NOMO-1 treated with DMSO at 0.1 percent for 48 hours (cell line): ENCODE data around the gene RTL10.

ENCODE experiments used
- DNase-seq: peaks from one replicate; lab custom pipeline; 2025; ENCODE audit not compliant: unreplicated experiment; lab: John Stamatoyannopoulos, UW

The RTL10 gene

DNA sequence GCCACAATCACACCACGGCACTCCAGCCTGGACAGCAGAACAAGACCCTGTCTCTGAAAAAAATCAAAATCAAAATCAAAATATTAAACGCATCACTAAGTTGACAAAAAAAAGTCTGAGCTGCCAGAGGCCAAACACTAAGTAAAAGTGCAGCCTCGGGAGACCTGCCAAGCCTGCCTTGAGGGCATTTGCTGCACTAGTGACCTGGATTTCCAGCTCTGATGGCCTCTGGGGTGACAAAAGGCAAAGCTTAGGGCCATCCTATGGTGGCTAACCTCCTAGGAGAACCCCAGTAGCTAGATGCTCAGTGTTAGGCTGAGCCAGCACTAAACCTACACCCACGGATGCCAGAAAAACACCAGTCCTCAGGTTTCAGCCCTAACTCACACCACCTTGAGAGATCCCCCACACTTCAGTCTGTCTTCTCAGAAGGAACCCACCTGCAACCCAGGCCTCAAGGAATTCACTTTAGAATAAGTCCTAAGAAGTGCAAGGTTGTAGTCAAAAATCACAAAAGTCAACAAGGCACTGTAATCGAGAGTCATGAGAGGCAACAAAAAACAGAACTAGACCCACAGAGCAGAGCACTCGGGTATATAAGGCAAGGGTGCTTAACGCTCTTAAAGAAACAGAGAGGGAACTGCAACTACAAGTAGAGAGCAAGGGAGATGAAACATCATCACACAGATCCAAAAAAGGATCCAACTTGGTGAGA is 28.6 kb downstream of the RTL10 start:
- DNase-seq: no peak

DNA sequence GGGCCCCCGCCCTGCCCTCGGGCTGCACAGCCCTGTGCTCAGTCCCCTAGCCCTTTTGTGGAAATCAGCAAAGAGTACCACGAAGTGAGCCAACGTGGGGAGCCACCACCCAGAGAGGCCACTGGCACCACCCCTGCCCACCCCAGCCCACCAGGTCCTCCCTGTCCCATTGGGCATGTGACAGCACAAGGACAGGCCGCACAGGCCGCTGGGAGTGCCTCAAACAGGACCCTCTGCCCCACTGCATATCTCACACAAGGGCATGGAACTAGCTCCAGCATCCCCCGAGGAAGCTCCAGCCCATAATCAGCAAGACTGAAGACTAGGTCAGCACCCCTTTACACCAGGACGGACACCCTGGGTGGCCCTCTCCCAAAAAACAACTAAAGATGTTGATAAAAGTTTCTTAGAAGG is 29.7 kb downstream of the RTL10 start:
- DNase-seq: no peak

DNA sequence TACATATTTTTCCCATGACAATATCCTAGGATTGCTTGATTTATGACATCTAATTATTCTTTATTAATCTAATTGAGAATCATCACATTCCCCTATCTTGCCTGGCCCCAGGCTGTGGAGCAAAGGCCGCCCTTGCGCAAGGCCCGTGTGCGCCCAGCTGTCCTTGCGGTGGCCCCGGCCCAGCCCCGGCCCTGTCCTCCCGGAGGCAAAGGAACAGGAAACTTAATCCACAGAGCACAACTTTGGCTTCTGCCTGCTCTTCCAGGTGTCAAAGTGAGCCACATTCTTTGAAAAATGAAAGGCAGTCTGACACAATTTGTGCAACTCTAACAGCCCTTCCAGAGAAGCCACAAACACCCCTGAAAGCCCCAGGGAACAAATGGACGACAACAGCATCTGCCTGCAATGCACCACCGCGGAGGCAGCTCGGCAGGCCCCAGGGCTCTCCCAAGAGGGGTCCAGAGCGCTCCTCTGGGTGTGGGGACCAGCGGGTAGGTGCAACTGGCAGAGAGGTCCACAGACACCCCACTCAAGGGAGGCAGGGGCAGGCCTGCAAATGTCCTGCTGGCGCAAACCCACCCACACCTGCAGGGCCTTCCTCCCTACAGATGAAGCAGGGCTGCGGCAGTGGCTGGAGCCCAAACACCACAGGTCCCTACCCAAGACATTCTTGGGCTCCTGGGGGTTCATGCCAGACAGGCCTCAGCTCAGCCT is 30.3 kb downstream of the RTL10 start:
- DNase-seq: peak; percentile 53

DNA sequence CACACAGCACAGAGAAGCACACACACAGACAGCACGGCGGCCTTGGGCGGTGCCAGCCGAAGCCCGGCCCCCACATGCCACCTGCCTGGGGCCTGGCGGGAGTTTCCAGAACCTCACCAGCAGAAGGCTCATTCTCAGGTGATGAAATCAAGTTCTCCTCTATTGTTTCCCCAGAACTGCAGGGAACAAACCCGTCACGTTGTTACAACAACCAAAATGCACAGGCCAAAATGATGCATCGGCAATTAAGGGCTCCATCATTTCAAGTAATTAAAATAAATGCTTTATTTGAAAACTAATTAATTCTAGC is 30.8 kb downstream of the RTL10 start:
- no peak for DNase-seq

DNA sequence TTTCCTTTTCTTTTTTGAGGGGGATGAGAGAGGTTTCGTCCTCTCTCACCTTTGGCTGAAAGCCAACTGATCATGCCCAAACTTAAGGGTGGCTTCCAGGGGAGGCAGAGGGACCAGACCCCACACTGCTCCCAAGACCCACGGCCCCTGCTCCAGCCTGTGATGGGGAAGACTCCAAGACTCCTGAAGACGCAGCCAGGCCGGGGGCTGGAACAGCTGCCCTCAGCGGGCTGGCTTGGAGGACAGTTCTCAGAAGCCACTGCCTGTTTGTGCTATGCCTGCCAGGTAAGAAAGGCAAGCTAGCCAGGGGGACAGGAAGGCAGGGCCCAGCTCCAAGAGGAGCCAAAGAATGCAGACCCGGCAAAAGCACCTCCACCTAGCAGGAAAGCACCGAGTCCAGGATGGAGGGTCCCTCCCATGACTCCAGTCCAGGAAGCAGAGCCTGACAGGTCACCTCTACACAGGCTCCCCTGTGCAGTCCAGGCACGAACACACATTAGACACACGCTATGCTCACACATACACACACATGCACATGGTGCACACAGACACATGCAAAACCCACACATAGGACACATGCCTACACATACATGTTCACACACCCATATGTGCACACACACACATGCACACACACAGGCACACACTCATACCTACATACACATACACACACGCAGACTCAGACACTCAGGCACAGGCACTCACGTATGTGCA is 31.3 kb downstream of the RTL10 start:
- no peak for DNase-seq

DNA sequence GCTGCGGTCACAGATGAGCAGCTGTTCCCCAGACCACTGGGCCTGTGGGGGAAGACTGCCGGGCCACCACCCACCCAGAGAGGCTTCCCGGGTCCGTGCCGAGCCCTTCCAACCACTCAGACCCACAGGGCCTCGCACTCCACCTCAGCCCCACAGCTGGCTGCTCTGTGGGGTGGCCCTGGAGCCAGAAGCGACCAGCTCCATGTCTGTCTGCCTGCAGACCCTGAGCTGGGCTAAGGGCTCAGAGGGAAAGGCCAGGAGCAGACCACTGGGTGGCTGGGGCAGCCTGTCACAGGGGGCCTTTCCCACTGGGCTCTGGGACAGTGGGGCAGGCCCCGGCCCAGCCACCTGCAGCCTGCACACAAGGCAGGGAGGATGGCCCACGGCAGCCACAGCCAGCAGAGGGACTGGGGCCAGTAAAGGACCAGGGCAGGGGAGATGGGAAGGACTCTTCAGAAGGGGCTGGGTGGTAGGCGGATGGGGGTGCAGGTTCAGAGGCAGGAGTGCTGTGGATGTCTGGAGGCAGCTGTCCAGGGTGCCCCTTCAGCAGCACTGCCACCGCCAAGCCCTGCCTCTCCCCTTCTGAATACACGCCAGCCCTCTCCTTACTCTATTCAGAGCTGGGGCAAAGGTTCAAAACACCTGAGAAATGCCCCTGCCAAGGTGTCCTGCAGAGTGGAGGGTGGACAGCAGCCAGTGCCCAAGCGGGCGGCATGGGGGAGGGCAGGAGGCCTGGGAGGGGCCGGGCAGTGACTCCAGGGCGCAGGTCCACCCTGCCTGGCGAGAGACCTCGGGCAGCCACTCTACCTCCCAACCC is 32.2 kb downstream of the RTL10 start:
- no peak for DNase-seq

DNA sequence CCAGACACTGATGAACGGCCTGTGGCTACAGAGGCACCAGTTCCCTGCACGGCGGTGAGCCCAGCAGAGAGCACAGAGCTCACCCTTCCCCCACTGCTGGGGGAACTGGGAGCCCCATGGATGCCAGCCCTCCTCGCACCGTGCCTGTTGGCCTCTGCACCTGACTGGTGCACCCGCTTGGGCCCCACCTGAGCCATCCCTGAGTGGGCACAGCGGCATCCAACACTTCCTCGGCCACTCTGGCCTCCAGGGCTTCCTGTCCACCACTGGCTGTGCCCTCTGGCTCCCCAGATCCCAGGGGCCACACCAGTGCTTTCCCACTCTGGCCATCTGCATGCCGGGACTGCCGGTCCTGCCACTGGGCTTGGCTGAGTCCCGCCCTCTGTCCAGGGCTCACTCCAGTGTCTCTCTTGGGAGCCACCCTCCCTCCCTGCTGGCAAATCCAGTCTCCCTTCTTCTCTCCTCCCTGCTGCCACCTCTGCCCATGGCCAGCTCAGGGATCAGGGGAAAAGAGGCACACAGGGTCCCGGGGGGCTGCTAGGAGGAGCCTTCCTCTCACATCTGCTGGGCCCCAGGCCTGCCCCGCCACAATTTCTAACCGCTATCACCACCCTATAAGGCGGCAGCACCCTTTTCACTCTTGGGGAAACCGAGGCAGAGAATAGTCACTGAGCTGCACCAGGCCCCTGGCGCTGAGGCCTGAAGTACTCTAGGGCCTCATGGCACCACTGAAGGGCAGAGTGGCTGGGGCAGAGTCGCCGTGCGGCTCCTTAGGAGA is 33.0 kb downstream of the RTL10 start:
- DNase-seq: no peak

DNA sequence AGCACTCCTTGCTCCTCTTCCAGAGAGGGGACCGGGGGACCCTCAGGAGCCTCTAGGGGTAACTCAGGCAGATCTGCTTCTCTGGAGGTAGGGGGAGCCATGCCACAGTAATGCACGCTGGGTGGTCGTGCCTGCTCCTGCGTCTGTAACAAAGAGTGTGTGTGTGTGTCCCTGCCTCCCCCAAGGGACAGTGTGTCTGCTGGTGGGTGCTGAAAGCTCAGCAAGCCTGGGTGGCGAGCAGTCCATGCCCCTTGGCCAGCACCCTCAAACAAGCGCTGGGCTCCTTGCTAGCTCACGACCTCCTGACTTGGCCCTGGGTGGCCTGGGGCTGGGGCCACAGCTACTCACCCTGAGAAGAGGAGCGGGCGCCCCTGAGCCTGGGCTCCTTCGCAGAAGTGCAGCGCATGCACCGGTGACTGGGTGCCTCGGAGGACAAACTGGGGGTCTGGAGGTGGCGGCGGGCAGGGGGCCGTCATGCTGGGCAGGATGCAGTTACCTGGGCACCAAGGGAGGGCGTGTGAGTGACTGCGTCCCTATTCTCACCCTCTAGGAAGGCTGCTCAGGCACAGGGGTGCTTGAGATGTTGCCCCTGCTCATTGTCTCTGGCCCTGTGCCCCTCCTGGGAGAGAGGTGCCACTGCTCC is 33.7 kb downstream of the RTL10 start:
- no peak for DNase-seq

DNA sequence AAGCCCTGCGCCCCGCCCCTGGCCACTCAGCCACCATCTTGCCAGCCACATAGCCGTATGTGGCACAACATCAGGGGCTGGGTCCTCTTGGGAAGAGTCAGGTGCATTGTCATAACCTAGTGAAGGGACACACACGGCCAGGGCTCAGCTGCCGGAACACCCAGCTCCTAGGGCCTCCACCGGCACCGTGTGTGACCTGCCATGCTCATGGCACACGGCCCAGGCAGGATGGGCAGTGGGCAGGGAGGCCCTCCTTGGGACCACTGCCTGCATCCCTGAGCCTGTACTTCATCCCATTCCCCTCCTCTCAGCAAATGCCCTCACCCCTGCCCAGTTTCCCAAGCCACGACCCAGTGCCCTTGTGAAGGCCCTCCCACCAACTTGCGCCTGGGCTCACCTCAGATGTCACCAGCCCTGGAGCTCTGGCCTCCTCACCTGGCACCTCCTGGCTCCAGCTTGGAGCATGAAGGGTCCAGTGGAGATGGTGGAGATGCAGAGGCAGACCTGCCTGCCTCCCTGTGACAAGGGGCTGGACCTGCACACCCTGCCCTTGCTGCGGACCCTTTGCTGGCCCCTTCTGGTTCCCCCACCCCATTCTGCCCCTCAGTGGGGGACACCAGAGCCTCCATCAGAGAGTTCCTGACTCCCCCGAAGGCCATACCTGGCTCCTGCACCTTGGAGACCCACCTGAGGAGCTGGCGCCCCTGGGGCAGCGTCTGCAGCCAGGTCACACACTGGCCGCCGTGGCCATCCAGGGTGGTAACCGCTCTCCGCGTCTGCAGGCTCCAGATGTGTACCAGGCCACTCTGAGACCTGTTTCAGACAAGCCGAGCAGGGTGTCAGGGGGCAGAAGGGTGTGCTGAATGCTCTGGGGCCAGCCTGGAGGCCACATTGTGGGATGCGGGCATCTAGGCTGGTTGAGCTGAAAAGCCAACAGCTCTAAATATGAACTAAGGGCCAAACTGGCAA is 34.5 kb downstream of the RTL10 start:
- no peak for DNase-seq

DNA sequence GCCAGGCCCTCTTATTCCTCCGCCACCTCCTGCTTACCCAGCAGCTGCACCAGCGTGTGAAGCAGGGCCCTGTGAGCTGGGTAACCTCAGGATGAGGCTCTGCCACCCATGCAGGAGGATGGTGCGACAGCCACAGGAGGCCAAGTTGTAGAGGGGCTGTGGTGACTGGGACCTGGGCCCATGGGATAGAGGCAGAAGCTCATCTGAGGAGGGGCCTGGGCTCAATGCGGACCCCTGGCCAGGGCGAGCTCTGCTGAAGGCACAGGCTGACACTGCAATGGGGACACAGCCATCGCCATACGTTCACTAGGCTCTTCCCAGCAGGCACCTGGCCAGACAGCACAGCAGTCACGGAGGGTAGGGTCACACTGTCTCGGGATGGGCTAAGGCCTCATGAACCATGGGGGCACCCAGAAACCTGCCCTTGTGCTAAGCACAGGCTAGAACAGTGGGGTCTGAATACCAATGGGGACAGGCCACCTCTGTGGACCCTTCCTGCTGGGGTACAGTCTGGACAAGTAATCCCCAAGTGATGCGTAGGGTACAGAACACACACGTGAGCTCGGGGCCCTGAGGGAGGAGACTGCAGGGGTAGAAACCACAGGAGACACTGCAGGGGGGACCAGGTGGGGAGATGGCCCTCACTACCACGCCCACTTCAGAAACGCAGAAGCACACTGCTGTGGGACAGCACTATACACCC is 35.3 kb downstream of the RTL10 start:
- no peak for DNase-seq

DNA sequence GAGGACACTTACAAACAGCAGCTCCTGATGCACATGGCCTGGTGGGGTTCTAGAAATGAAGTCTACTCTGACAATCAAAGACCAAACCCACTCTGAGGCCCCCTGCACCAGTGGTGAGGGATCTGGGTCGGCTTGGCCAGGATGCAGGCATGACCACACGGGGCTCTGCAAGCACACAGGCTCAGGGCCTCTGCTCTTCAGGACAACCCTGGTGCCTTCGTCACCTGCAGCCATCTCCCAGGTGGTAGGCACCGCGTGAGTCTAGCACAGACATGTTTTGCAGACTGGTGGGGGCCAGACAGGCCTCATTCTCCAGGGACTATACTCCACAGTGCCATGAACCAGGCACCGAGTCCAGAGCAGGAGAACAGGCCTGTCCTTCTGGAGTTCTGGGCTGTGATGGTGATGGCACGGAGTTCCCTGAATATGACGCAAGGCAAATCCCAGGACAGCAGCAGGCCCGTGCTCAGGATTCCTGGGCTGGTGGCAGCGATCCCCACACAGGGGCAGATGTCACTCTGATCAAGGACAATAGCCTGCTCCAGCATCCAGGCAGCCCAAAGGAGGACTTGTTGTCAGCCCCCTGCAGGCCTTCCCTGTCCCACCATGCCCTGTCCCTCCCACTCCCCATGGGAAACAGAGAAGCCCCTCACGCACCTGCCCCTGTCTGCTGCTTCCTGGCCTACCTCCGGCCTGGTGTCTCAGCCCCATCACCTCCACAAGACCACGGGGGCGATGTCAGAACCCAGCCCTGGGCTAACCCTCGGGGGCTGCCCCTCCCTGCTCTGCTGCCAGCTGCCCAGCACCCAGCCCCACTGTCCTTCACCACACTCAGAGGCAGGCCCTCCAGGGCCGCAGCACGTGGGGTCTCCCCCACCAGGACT is 36.1 kb downstream of the RTL10 start:
- DNase-seq: no peak

DNA sequence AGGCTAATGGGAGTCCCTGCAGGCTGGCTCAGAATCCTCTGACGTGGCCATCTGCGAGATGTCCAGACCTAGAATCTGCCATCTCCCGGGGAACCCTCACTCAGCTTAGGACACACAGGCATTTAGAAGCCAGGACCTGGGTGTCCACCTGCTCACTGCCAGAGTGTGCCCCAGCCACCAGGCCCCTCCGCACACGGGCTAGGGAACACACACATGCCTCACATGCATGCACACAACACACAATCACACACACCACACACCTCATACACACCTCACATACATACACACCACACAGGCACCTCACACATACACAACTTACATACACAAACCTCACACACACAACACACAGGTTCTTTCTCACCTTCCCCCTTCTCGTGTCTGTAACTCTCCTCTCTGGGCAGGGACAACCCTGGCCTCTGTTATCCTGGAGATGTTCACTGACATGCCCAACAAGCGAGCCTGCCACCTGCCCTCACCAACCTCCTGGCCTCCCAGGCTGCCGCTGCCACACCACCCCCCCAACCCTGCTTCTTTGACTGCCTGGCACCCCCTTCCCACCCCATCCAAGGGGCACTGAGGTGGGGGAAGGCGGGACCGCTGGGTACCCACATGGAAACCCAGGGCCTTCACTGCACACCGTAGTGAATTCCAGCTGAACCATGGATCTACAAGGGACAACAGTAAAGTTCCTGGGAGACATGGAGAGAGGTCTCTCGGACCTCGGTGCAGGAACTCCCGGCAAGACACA is 38.1 kb downstream of the RTL10 start:
- no peak for DNase-seq

DNA sequence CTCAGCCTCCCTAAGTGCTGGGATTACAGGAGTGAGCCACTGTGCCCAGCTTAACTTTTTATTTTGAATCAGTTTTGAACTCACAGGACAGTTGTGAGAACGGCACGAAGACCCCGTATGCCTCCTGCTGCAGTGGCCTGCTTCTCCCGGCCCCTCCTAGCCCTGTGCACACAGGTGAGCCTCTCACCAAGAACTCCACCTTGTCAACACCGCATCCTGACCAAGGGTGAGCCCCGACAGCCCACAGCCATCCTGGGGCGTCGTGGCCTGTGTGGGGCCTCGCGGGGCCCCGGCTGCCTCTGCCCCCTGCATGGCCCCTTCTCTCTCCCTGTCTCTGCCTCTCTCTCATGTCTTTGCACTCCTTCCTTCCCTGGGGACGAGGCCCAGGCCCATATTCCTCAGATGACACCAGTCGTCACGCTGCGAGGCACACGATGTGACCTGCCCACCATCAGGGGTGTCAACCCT is 38.8 kb downstream of the RTL10 start:
- no peak for DNase-seq

DNA sequence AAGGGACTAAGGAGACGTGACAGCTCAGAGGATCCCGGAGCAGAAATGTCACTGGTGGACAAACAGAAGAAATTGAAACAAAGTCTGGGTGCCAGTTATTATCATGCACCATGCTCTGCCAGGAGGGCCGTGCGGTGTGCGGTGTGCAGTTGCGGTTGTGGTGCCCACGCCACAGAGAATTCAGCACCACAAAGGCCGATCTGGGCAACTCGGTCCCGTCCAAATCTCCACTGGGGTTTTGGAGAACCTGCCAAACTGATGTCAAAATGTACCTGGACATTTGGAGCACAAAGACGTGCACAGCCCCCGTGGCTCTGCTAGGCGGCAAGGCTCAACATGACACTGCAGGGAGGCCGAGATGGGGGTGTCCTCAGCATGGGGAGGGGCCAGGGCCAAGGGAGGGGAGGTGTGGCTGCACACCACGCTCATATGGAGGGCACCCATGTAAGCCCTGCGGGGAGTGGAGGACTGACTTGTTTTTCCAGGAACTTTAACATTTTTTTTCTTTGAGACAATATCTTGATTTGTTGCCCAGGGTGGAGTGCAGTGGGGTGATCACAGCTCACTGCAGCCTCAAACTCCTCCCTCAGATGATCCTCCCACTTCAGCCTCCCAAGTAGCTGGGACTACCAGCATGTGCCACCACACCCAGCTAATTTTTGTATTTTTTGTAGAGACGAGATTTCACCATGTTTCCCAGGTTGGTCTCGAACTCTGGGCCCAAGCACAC is 39.4 kb downstream of the RTL10 start:
- no peak for DNase-seq

DNA sequence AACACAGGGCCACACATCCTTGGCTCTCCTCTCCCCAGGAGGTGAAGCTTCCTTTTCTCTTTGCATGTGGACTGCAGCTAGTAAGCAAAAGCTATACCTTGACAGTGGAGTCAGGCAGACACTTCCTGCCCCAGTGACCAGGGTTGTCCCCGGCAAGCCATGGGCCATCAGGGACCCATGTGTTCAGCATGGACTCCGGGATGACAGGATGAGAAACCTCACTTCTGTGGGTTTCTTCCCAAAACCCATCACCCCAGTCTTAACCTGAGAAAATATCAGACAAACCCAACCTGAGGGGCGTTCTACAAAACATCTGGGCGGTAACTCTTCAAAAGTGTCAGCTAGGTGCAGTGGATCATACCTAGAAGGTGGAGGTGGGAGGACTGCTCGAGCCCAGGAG is 40.2 kb downstream of the RTL10 start:
- DNase-seq: no peak

DNA sequence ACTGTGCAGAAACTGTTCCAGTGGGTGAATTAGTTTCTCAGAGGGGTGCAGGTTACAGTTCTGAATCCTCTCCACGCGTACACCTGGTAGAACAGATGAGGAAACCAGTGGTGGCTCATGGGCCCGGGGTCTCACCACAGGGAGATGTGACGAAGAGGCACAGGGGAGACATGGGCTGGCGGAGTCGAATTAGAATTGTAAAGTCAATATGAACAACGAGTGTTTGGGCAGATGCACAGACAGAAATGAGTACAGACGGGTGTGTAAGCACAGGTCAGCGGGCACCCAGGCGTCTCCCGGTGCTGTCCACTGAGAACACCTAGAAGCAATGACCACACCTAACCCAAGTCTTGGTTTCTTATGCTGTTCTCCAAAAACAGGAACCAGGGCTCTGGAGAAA is 41.8 kb downstream of the RTL10 start:
- no peak for DNase-seq
